H9 (cell line): ENCODE results near the gene MXI1. TPM values are rescaled to one million over a fixed set of nuclear protein-coding genes. Genes with fewer than 3 reads are reported as not detected.

Experiments
- DNase-seq: peaks from one replicate; pipeline ENCODE4 v3.0.0-alpha.2; 2017
- H2AFZ ChIP-seq: one replicate; pipeline ENCODE4 v1.6.1; 2013; ENCODE audit warnings: mild to moderate bottlenecking, low read length, control low read depth, moderate library complexity
- H2AK5ac ChIP-seq: 2 replicates; pipeline ENCODE4 v1.6.1; 2013; ENCODE audit warnings: low read length, control low read depth, mixed read lengths; ENCODE audit not compliant: insufficient read length
- H2BK120ac ChIP-seq: one replicate; pipeline ENCODE4 v1.6.1; 2013; ENCODE audit warnings: low read depth, mild to moderate bottlenecking, low read length, control low read depth, inconsistent platforms; ENCODE audit not compliant: poor library complexity, severe bottlenecking
- H2BK12ac ChIP-seq: 2 replicates; pipeline ENCODE4 v1.6.1; 2013; ENCODE audit warnings: low read length, control low read depth, mixed read lengths, low read depth; ENCODE audit not compliant: insufficient read length
- H2BK15ac ChIP-seq: 2 replicates; pipeline ENCODE4 v1.6.1; 2013; ENCODE audit warnings: low read depth, low read length, control low read depth
- H2BK20ac ChIP-seq: one replicate; pipeline ENCODE4 v1.6.1; 2013; ENCODE audit warnings: low read depth, mild to moderate bottlenecking, low read length, control low read depth, inconsistent platforms; ENCODE audit not compliant: poor library complexity, severe bottlenecking
- H2BK5ac ChIP-seq: 2 replicates; pipeline ENCODE4 v1.6.1; 2013; ENCODE audit warnings: low read length, control low read depth, mixed read lengths; ENCODE audit not compliant: insufficient read length
- H3K14ac ChIP-seq: 2 replicates; pipeline ENCODE4 v1.6.1; 2013; ENCODE audit warnings: low read length, control low read depth; ENCODE audit not compliant: insufficient read depth
- H3K18ac ChIP-seq: 2 replicates; pipeline ENCODE4 v1.6.1; 2013; ENCODE audit warnings: low read depth, mild to moderate bottlenecking, mixed read lengths, low read length, control low read depth; ENCODE audit not compliant: insufficient read length
- H3K23ac ChIP-seq: 2 replicates; pipeline ENCODE4 v1.6.1; 2013; ENCODE audit warnings: low read length, control low read depth, mixed read lengths, low read depth; ENCODE audit not compliant: insufficient read length
- H3K23me2 ChIP-seq: 2 replicates; pipeline ENCODE4 v1.6.1; 2013; ENCODE audit warnings: low read depth, mild to moderate bottlenecking, mixed read lengths, low read length, control low read depth; ENCODE audit not compliant: insufficient read length, poor library complexity, severe bottlenecking
- H3K27ac ChIP-seq: 2 replicates; pipeline ENCODE4 v1.5.1; 2013; ENCODE audit warnings: low read length, control low read depth, mixed read lengths, low read depth; ENCODE audit not compliant: insufficient read length
- H3K27me3 ChIP-seq: 2 replicates; pipeline ENCODE4 v1.6.1; 2013; ENCODE audit warnings: low read length, control low read depth, inconsistent platforms; ENCODE audit not compliant: insufficient read depth
- H3K4ac ChIP-seq: 2 replicates; pipeline ENCODE4 v1.6.1; 2013; ENCODE audit warnings: low read depth, mild to moderate bottlenecking, control low read depth, inconsistent platforms, low read length, moderate library complexity
- H3K4me1 ChIP-seq: 2 replicates; pipeline ENCODE4 v1.6.1; 2013; ENCODE audit warnings: low read length, control low read depth, inconsistent platforms; ENCODE audit not compliant: insufficient read depth
- H3K4me2 ChIP-seq: 2 replicates; pipeline ENCODE4 v1.6.1; 2013; ENCODE audit warnings: low read length, control low read depth, mixed read lengths; ENCODE audit not compliant: insufficient read length, insufficient read depth
- H3K56ac ChIP-seq: 2 replicates; pipeline ENCODE4 v1.6.1; 2013; ENCODE audit warnings: low read depth, mild to moderate bottlenecking, mixed read lengths, low read length, control low read depth; ENCODE audit not compliant: insufficient read length
- H3K79me1 ChIP-seq: 2 replicates; pipeline ENCODE4 v1.6.1; 2013; ENCODE audit warnings: low read depth, mild to moderate bottlenecking, moderate library complexity, low read length, control low read depth, inconsistent platforms; ENCODE audit not compliant: insufficient read depth, poor library complexity, severe bottlenecking
- H3K79me2 ChIP-seq: 2 replicates; pipeline ENCODE4 v1.6.1; 2013; ENCODE audit warnings: low read length, control low read depth, inconsistent platforms; ENCODE audit not compliant: insufficient read depth
- H3K9ac ChIP-seq: 2 replicates; pipeline ENCODE4 v1.6.1; 2013; ENCODE audit warnings: low read length, control low read depth, mixed read lengths; ENCODE audit not compliant: insufficient read length; ENCODE audit errors: extremely low read depth
- H3K9me3 ChIP-seq: one replicate; pipeline ENCODE4 v1.6.1; 2013; ENCODE audit warnings: low read depth, low read length, inconsistent platforms; ENCODE audit not compliant: control insufficient read depth
- H3T11ph ChIP-seq: one replicate; pipeline ENCODE4 v1.6.1; 2013; ENCODE audit warnings: mild to moderate bottlenecking, low read length, control low read depth, inconsistent platforms
- H4K20me1 ChIP-seq: one replicate; pipeline ENCODE4 v1.6.1; 2013; ENCODE audit not compliant: control insufficient read depth, insufficient read length, insufficient read depth
- H4K5ac ChIP-seq: 2 replicates; pipeline ENCODE4 v1.6.1; 2013; ENCODE audit warnings: low read depth, mild to moderate bottlenecking, mixed read lengths, low read length, control low read depth; ENCODE audit not compliant: insufficient read length
- H4K8ac ChIP-seq: replicated peaks from 2 replicates; pipeline ENCODE4 v1.6.1; 2013; ENCODE audit warnings: low read length, control low read depth, mixed read lengths, low read depth; ENCODE audit not compliant: insufficient read length
- H4K91ac ChIP-seq: 2 replicates; pipeline ENCODE4 v1.6.1; 2013; ENCODE audit warnings: low read depth, mild to moderate bottlenecking, moderate library complexity, mixed read lengths, low read length, control low read depth; ENCODE audit not compliant: insufficient read length
- H3K27ac Mint-ChIP-seq, 3 experiments: 2 replicates in 2 of 3; 3 replicates in 1 of 3; pipeline ENCODE4 v1.8.0; 2020 to 2021; ENCODE audit warnings: mixed read lengths in 3 of 3, mild to moderate bottlenecking in 1 of 3, moderate library complexity in 1 of 3
- H3K27me3 Mint-ChIP-seq: 2 replicates; pipeline ENCODE4 v1.8.0; 2021; ENCODE audit warnings: low read depth, mild to moderate bottlenecking, moderate library complexity, mixed read lengths
- H3K36me3 Mint-ChIP-seq, 3 experiments: 2 replicates in 2 of 3; 3 replicates in 1 of 3; pipeline ENCODE4 v1.8.0; 2020 to 2021; ENCODE audit warnings: low read depth in 3 of 3, mixed read lengths in 3 of 3; ENCODE audit not compliant: insufficient read depth in 1 of 3
- H3K4me1 Mint-ChIP-seq, 2 experiments: 2 replicates each; pipeline ENCODE4 v1.8.0; 2020; ENCODE audit warnings: mixed read lengths in 2 of 2
- H3K4me3 Mint-ChIP-seq, 2 experiments: 2 replicates in 1 of 2; 3 replicates in 1 of 2; pipeline ENCODE4 v1.8.0; 2020 to 2021; ENCODE audit warnings: mild to moderate bottlenecking in 2 of 2, mixed read lengths in 2 of 2, moderate library complexity in 1 of 2
- H3K9me3 Mint-ChIP-seq, 2 experiments: 2 replicates in 1 of 2; 3 replicates in 1 of 2; pipeline ENCODE4 v1.8.0; 2020; ENCODE audit warnings: mild to moderate bottlenecking in 2 of 2, mixed read lengths in 2 of 2, moderate library complexity in 1 of 2
- CTCF ChIP-seq: fragments of 200-600 bp; sonication (generic); conservative IDR thresholded peaks from 3 replicates; pipeline ENCODE4 v1.8.0; 2021; ENCODE audit warnings: antibody characterized with exemption, mild to moderate bottlenecking
- WGBS: extraction: QIAGEN DNeasy Blood & Tissue Kit; methylation state at CpG from one replicate; pipeline ENCODE4 v1.1.7; 2013; ENCODE audit warnings: missing lambda C conversion rate, low lambda C conversion rate, mixed read lengths; ENCODE audit not compliant: insufficient read length; ENCODE audit errors: extremely low coverage; 5-methylcytosine and 5-hydroxymethylcytosine counted together
- total RNA-seq: library from RNA; stranded (reverse); gene quantifications from 2 replicates; pipeline ENCODE4 v1.2.1, GENCODE V29; 2021

The MXI1 gene
- total RNA-seq, 1 experiment from 2014 or later: 5.6 TPM

DNA sequence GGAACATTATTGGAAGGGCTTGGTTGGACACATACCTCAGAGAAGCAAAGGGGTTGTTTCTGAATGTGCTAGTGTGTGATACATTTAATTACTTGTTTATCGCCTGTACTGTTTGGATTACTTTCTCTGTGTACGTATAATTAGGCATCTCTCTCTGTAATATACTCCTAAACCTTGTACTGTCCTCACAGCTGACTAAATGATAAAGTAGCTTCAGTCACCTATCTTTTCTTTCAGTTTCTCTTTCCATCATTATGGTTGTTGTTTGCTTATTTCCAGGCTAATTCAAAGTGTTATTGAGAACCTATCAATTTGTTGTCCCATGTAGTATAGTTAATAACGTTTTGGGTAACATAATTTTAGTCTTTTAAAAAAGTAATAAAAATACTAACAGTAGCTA, 34.0 kb downstream of the MXI1 start:
- no peaks in the 10 kb centered on the region for H3K4me1 ChIP-seq
- no peak overlapping the region for H2BK12ac ChIP-seq
- H3K9me3 ChIP-seq: no peaks in the 10 kb centered on the region
- no peak overlapping the region for H2AK5ac ChIP-seq
- Mint-ChIP-seq H3K27ac (no peak overlapping the region), H3K9me3 (no peaks in the 10 kb centered on the region), H3K27me3 (no peaks in the 10 kb centered on the region), H3K4me1 (peaks cover 8% of the 10 kb centered on the region in 2 experiments), H3K36me3 (0 out of 7 replicates have a peak, but pooled peaks cover 0 to 3% (median 0%) of the 10 kb centered on the region in 3 experiments), H3K4me3 (no peak overlapping the region)
- H4K20me1 ChIP-seq: no peaks in the 10 kb centered on the region
- no peak overlapping the region for H4K91ac ChIP-seq
- no peak for DNase-seq
- no peak overlapping the region for H3K27ac ChIP-seq
- no peak overlapping the region for H2AFZ ChIP-seq
- no peak overlapping the region for H2BK20ac ChIP-seq
- no peaks in the 10 kb centered on the region for H3K79me2 ChIP-seq
- H2BK5ac ChIP-seq: no peak overlapping the region
- no peak overlapping the region for H2BK120ac ChIP-seq
- no peak overlapping the region for H2BK15ac ChIP-seq
- no peak overlapping the region for H3K4me2 ChIP-seq
- H3T11ph ChIP-seq: no peak overlapping the region
- H3K23ac ChIP-seq: no peak overlapping the region
- no peaks in the 10 kb centered on the region for H3K27me3 ChIP-seq
- H4K5ac ChIP-seq: no peak overlapping the region
- no peak overlapping the region for H3K9ac ChIP-seq
- no peak overlapping the region for H3K56ac ChIP-seq
- H3K4ac ChIP-seq: no peak overlapping the region
- no peaks in the 10 kb centered on the region for H3K79me1 ChIP-seq
- no peak overlapping the region for H3K14ac ChIP-seq
- no CpG with 5 or more reads among the region's 3 CpGs for WGBS
- H3K18ac ChIP-seq: no peak overlapping the region
- no peak for TF ChIP-seq CTCF
- H3K23me2 ChIP-seq: no peaks in the 10 kb centered on the region
- H4K8ac ChIP-seq: no peak overlapping the region
